ENCODE measurements around the gene CREB3L2.

CREB3L2 gene

GRCh38 chr7:137890449-137890921, 111.4 kb downstream of the CREB3L2 start:
- TF ChIP-seq POLR2AphosphoS5 (IDR thresholded peaks at IDR 0.05; ENCODE audit: low read depth) (no peak), CTCF (IDR thresholded peaks at IDR 0.05; ENCODE audit: insufficient read depth, low read length) (no peak), SPI1 (IDR thresholded peaks at IDR 0.05; ENCODE audit: borderline replicate concordance, low read depth) (no peak), REST (IDR thresholded peaks at IDR 0.05; ENCODE audit: insufficient replicate concordance, low read depth) (no peak), GABPA (IDR thresholded peaks at IDR 0.05; ENCODE audit: low read depth) (no peak)
- H3K27me3 ChIP-seq (ENCODE audit: insufficient read depth, poor library complexity, severe bottlenecking): no peaks in the 10 kb centered on the region
- no peak overlapping the region for H3K27ac ChIP-seq (replicated peaks)
- no peak overlapping the region for H3K4me3 ChIP-seq (replicated peaks; ENCODE audit: insufficient read depth, low read length)
- DNase-seq (ENCODE audit: low read depth in 1 of 2, low spot score in 1 of 2): no peak

DNA sequence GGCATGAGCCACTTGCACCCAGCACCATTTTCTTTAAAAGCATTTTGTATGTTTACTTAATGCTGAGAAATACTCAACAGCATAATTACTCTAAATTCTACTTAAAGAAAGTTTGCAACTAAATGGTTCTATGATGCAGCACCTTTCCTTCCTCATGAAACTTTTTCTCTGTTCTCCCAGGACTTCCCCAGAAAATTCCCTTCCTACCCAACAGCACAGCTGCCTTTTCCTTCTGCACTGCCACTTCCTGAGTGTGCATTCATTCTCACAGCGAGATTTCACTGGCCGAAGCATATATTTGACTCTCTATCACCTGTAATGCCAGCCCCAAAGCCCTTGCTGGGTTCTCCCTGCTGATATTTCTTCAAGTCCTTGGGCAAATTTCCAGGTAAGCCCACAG, 113.6 kb downstream of the CREB3L2 start:
- TF ChIP-seq CTCF (IDR thresholded peaks at IDR 0.05; ENCODE audit: insufficient read depth, low read length): no peak
- no peak for TF ChIP-seq POLR2AphosphoS5 (IDR thresholded peaks at IDR 0.05; ENCODE audit: low read depth)
- TF ChIP-seq GABPA (IDR thresholded peaks at IDR 0.05; ENCODE audit: low read depth): no peak
- TF ChIP-seq REST (IDR thresholded peaks at IDR 0.05; ENCODE audit: insufficient replicate concordance, low read depth): no peak
- no peak for TF ChIP-seq SPI1 (IDR thresholded peaks at IDR 0.05; ENCODE audit: borderline replicate concordance, low read depth)
- Histone ChIP-seq H3K27ac (replicated peaks) (no peak overlapping the region), H3K4me3 (replicated peaks; ENCODE audit: insufficient read depth, low read length) (no peak overlapping the region), H3K27me3 (ENCODE audit: insufficient read depth, poor library complexity, severe bottlenecking) (no peaks in the 10 kb centered on the region)
- DNase-seq (ENCODE audit: low read depth in 1 of 2, low spot score in 1 of 2): no peak

DNA sequence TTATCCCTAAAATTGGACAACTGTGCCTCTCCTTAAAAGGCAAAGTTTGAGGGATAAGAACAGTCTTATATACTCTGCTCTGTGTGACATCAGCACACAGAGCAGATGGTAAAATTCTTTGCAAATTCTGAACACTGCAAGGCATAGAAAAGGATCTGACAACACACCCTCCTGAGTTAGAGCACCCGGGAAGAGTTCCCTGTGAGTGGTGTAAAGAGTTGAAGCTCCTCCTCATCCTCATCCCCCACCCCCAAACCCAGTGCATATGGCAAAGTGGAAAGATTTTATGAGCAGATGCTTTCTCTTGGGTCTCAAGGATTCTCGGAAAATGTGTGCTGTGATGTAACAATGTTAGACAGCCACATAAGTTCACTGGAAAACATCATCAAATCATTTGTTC, 115.1 kb downstream of the CREB3L2 start:
- DNase-seq (ENCODE audit: low read depth in 1 of 2, low spot score in 1 of 2): no peak
- no peak overlapping the region for H3K27ac ChIP-seq (replicated peaks)
- H3K27me3 ChIP-seq (ENCODE audit: insufficient read depth, poor library complexity, severe bottlenecking): no peaks in the 10 kb centered on the region
- no peak for TF ChIP-seq CTCF (IDR thresholded peaks at IDR 0.05; ENCODE audit: insufficient read depth, low read length)
- no peak for TF ChIP-seq SPI1 (IDR thresholded peaks at IDR 0.05; ENCODE audit: borderline replicate concordance, low read depth)
- no peak for TF ChIP-seq REST (IDR thresholded peaks at IDR 0.05; ENCODE audit: insufficient replicate concordance, low read depth)
- no peak for TF ChIP-seq GABPA (IDR thresholded peaks at IDR 0.05; ENCODE audit: low read depth)
- TF ChIP-seq POLR2AphosphoS5 (IDR thresholded peaks at IDR 0.05; ENCODE audit: low read depth): no peak
- no peak overlapping the region for H3K4me3 ChIP-seq (replicated peaks; ENCODE audit: insufficient read depth, low read length)

Data from HL-60 (cell line).